K562 (cell line): Measurements from ENCODE around the gene PDCD1LG2. TPM values are rescaled to one million over a fixed set of nuclear protein-coding genes. Genes with fewer than 3 reads are reported as not detected.

ENCODE experiments used
- BMI1 ChIP-seq: fragments of 150-350 bp; IDR thresholded peaks from 2 replicates; pipeline ENCODE4 v1.6.1; 2014; ENCODE audit warnings: low read length
- HSF4 ChIP-seq: fragments of 250-450 bp; sonication (Bioruptor Pico); IDR thresholded peaks from 2 replicates; pipeline ENCODE4 v2.1.2; 2022; ENCODE audit warnings: mild to moderate bottlenecking, moderate library complexity, borderline replicate concordance
- SRSF9 ChIP-seq: fragments of 200-400 bp; formaldehyde crosslinking; IDR thresholded peaks from 2 replicates; pipeline ENCODE4 v1.6.1; 2017; ENCODE audit warnings: low read depth, low read length, borderline replicate concordance
- ZNF436 ChIP-seq: fragments of 250-450, 450-650 bp; sonication (Bioruptor Pico); formaldehyde crosslinking; IDR thresholded peaks from 2 replicates; pipeline ENCODE4 v1.7.0; 2020; ENCODE audit warnings: mild to moderate bottlenecking
- polyA plus RNA-seq, 8 experiments: library from polyadenylated mRNA; depleted of rRNA in 4 of 8; stranded (reverse) in 5 of 8; unstranded in 3 of 8; fragments of >200 nt; fragmentation: Nextera tagmentation in 2 of 8; fragmentation: Illumina TruSeq in 1 of 8; extraction: Ambion mirVana in 2 of 8; extraction: Trizol in 1 of 8; gene quantifications; 2 replicates each; pipeline versions ENCODE4 v1.2.1 to v1.2.3, GENCODE V29; 2011 to 2014; ENCODE audit warnings: inconsistent platforms in 1 of 8, missing spikeins in 1 of 8
- total RNA-seq, 7 experiments: library from RNA; depleted of rRNA in 6 of 7; stranded (reverse); fragments of >200 nt in 6 of 7; fragmentation: Illumina TruSeq in 2 of 7; extraction: Trizol in 2 of 7; gene quantifications; 2 replicates each; pipeline versions ENCODE4 v1.2.1 to v1.2.3, GENCODE V29; 2011 to 2021; ENCODE audit warnings: low replicate concordance in 1 of 7
- TF ChIP-seq, protein P1 (sequence below): fragments of 200-800 bp; sonication (Bioruptor generic); IDR thresholded peaks from 2 replicates; pipeline ENCODE4 v1.6.1; 2016; ENCODE audit warnings: missing genetic modification characterization, missing compliant biosample characterization
- TF ChIP-seq, protein P2 (sequence below): sonication (generic); formaldehyde crosslinking; IDR thresholded peaks from 2 replicates; pipeline ENCODE4 v1.8.1; 2022; ENCODE audit warnings: missing genetic modification reagents
- TF ChIP-seq, protein P3 (sequence below): sonication (generic); formaldehyde crosslinking; IDR thresholded peaks from 2 replicates; pipeline ENCODE4 v1.8.1; 2023; ENCODE audit warnings: mild to moderate bottlenecking, missing genetic modification reagents

Gene PDCD1LG2
- total and polyA plus RNA-seq, 9 of the 15 experiments (the other 6 are each of a cell fraction or from before 2014, with no cell fraction given), result not detected

DNA sequence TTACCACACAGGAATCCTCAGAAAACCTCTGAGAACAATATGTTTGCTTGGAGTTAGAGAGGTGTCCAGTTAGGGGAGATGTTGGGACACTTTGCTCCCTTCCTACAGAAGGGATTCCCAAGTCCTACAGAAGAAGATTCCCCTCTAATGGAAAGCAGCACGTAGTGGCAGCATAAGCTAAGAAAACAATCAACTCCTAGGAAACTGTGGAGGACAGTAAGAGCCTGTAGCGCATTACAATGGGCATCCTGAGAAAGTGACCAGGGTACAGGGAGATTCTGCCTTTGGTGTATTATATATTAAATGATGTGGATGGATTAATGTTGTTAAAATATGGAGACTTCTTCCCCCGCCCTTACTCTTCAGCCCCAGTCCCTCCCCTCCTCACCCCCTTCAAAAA is 104.7 kb downstream of the PDCD1LG2 start (continued):
- TF ChIP-seq, protein P1, sequence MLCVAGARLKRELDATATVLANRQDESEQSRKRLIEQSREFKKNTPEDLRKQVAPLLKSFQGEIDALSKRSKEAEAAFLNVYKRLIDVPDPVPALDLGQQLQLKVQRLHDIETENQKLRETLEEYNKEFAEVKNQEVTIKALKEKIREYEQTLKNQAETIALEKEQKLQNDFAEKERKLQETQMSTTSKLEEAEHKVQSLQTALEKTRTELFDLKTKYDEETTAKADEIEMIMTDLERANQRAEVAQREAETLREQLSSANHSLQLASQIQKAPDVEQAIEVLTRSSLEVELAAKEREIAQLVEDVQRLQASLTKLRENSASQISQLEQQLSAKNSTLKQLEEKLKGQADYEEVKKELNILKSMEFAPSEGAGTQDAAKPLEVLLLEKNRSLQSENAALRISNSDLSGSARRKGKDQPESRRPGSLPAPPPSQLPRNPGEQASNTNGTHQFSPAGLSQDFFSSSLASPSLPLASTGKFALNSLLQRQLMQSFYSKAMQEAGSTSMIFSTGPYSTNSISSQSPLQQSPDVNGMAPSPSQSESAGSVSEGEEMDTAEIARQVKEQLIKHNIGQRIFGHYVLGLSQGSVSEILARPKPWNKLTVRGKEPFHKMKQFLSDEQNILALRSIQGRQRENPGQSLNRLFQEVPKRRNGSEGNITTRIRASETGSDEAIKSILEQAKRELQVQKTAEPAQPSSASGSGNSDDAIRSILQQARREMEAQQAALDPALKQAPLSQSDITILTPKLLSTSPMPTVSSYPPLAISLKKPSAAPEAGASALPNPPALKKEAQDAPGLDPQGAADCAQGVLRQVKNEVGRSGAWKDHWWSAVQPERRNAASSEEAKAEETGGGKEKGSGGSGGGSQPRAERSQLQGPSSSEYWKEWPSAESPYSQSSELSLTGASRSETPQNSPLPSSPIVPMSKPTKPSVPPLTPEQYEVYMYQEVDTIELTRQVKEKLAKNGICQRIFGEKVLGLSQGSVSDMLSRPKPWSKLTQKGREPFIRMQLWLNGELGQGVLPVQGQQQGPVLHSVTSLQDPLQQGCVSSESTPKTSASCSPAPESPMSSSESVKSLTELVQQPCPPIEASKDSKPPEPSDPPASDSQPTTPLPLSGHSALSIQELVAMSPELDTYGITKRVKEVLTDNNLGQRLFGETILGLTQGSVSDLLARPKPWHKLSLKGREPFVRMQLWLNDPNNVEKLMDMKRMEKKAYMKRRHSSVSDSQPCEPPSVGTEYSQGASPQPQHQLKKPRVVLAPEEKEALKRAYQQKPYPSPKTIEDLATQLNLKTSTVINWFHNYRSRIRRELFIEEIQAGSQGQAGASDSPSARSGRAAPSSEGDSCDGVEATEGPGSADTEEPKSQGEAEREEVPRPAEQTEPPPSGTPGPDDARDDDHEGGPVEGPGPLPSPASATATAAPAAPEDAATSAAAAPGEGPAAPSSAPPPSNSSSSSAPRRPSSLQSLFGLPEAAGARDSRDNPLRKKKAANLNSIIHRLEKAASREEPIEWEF (CRISPR knock-in tag), result no peak
- TF ChIP-seq ZNF436 (no peak), BMI1 (no peak), SRSF9 (no peak), HSF4 (CRISPR knock-in tag) (no peak)
- TF ChIP-seq, protein P2, sequence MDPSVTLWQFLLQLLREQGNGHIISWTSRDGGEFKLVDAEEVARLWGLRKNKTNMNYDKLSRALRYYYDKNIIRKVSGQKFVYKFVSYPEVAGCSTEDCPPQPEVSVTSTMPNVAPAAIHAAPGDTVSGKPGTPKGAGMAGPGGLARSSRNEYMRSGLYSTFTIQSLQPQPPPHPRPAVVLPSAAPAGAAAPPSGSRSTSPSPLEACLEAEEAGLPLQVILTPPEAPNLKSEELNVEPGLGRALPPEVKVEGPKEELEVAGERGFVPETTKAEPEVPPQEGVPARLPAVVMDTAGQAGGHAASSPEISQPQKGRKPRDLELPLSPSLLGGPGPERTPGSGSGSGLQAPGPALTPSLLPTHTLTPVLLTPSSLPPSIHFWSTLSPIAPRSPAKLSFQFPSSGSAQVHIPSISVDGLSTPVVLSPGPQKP (CRISPR knock-in tag), result no peak
- TF ChIP-seq, protein P3, sequence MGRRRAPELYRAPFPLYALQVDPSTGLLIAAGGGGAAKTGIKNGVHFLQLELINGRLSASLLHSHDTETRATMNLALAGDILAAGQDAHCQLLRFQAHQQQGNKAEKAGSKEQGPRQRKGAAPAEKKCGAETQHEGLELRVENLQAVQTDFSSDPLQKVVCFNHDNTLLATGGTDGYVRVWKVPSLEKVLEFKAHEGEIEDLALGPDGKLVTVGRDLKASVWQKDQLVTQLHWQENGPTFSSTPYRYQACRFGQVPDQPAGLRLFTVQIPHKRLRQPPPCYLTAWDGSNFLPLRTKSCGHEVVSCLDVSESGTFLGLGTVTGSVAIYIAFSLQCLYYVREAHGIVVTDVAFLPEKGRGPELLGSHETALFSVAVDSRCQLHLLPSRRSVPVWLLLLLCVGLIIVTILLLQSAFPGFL (CRISPR knock-in tag), result no peak
